Neural cell (in vitro differentiated cells): Measurements from ENCODE around the gene RASL11A. TPM values are rescaled to one million over a fixed set of nuclear protein-coding genes. Genes with fewer than 3 reads are reported as not detected.

Experiments
- H2AFZ ChIP-seq: fragments of 200-600, 300-800 bp; sonication (generic), shearing (Covaris generic); 2 replicates; pipeline ENCODE4 v1.6.0; 2014; ENCODE audit warnings: low read depth, mild to moderate bottlenecking, antibody characterized with exemption, low read length, moderate library complexity
- H3F3A ChIP-seq: fragments of 200-600 bp; shearing (Covaris generic); 2 replicates; pipeline ENCODE4 v1.6.1; 2016; ENCODE audit warnings: mild to moderate bottlenecking, moderate library complexity, mixed read lengths, antibody characterized with exemption, low read length; ENCODE audit not compliant: insufficient read depth, poor library complexity, severe bottlenecking
- H3K27ac ChIP-seq: fragments of 200-600, 300-800 bp; sonication (generic), shearing (Covaris generic); 2 replicates; pipeline ENCODE4 v1.5.1; 2014; ENCODE audit warnings: mild to moderate bottlenecking, low read length, moderate library complexity
- H3K27me3 ChIP-seq: fragments of 300-800, 200-600 bp; sonication (generic), shearing (Covaris generic); 2 replicates; pipeline ENCODE4 v1.6.0; 2014; ENCODE audit warnings: mild to moderate bottlenecking, low read depth, low read length, moderate library complexity; ENCODE audit not compliant: insufficient read depth
- H3K36me3 ChIP-seq: fragments of 300-800, 200-600 bp; sonication (generic), shearing (Covaris generic); 2 replicates; pipeline ENCODE4 v1.5.1; 2014; ENCODE audit warnings: mild to moderate bottlenecking, antibody characterized with exemption, low read length, moderate library complexity; ENCODE audit not compliant: insufficient read depth
- H3K4me2 ChIP-seq: fragments of 300-800, 200-600 bp; sonication (generic), shearing (Covaris generic); 2 replicates; pipeline ENCODE4 v1.6.0; 2014; ENCODE audit warnings: mild to moderate bottlenecking, low read length
- H3K4me3 ChIP-seq: fragments of 300-800, 200-600 bp; sonication (generic), shearing (Covaris generic); 2 replicates; pipeline ENCODE4 v1.5.1; 2014; ENCODE audit warnings: mild to moderate bottlenecking, low read length, moderate library complexity
- H3K79me2 ChIP-seq: fragments of 200-600 bp; shearing (Covaris generic); replicated peaks from 2 replicates; pipeline ENCODE4 v1.6.0; 2014; ENCODE audit warnings: mild to moderate bottlenecking, low read length, moderate library complexity; ENCODE audit not compliant: insufficient read depth
- H3K9ac ChIP-seq: fragments of 300-800, 200-600 bp; sonication (generic), shearing (Covaris generic); 2 replicates; pipeline ENCODE4 v1.6.1; 2016; ENCODE audit warnings: mild to moderate bottlenecking, low read length, mixed read lengths
- H3K9me2 ChIP-seq: fragments of 200-600 bp; shearing (Covaris generic); 2 replicates; pipeline ENCODE4 v1.6.1; 2016; ENCODE audit warnings: mild to moderate bottlenecking, low read length, mixed read lengths; ENCODE audit not compliant: insufficient read depth
- H3K9me3 ChIP-seq: fragments of 200-600, 300-800 bp; sonication (generic), shearing (Covaris generic); 2 replicates; pipeline ENCODE4 v1.6.1; 2016; ENCODE audit warnings: mild to moderate bottlenecking, mixed run types, low read length, moderate library complexity, mixed read lengths
- H4K20me1 ChIP-seq: fragments of 200-600 bp; shearing (Covaris generic); 2 replicates; pipeline ENCODE4 v1.6.1; 2016; ENCODE audit warnings: mild to moderate bottlenecking, mixed run types; ENCODE audit not compliant: insufficient read depth
- CTCF ChIP-seq: fragments of 450-650 bp; IDR thresholded peaks from 2 replicates; pipeline ENCODE4 v1.5.1; 2014; ENCODE audit warnings: antibody characterized with exemption, mild to moderate bottlenecking, moderate library complexity; ENCODE audit not compliant: poor library complexity, severe bottlenecking
- EP300 ChIP-seq: fragments of 450-650 bp; conservative IDR thresholded peaks from 2 replicates; pipeline ENCODE4 v1.6.1; 2014; ENCODE audit warnings: antibody characterized with exemption, mild to moderate bottlenecking, moderate library complexity; ENCODE audit not compliant: poor library complexity, severe bottlenecking
- EZH2 ChIP-seq: fragments of 200-600, 300-800 bp; shearing (Covaris generic), sonication (generic); IDR thresholded peaks from 2 replicates; pipeline ENCODE4 v1.6.1; 2014; ENCODE audit warnings: antibody characterized with exemption, low read length, borderline replicate concordance, mild to moderate bottlenecking; ENCODE audit not compliant: insufficient read depth, poor library complexity, severe bottlenecking
- MXI1 ChIP-seq: fragments of 450-650 bp; conservative IDR thresholded peaks from 2 replicates; pipeline ENCODE4 v1.6.1; 2014; ENCODE audit warnings: antibody characterized with exemption, mild to moderate bottlenecking; ENCODE audit not compliant: poor library complexity, severe bottlenecking
- POLR2AphosphoS5 ChIP-seq: IDR thresholded peaks from 2 replicates; pipeline ENCODE4 v1.6.1; 2012
- RAD21 ChIP-seq: fragments of 450-650 bp; conservative IDR thresholded peaks from 2 replicates; pipeline ENCODE4 v1.6.1; 2014; ENCODE audit warnings: antibody characterized with exemption, mild to moderate bottlenecking, moderate library complexity
- REST ChIP-seq: IDR thresholded peaks from 2 replicates; pipeline ENCODE4 v1.6.1; 2012; ENCODE audit warnings: borderline replicate concordance
- SMC3 ChIP-seq: fragments of 450-650 bp; conservative IDR thresholded peaks from 2 replicates; pipeline ENCODE4 v1.6.1; 2014; ENCODE audit warnings: antibody characterized with exemption, mild to moderate bottlenecking, moderate library complexity; ENCODE audit not compliant: poor library complexity
- TAF1 ChIP-seq: IDR thresholded peaks from 2 replicates; pipeline ENCODE4 v1.6.1; 2012; ENCODE audit warnings: low read depth
- polyA plus RNA-seq: library from polyadenylated mRNA; depleted of rRNA; stranded (reverse); fragments of >200 nt; gene quantifications from 2 replicates; pipeline ENCODE4 v1.2.3, GENCODE V29; 2014

RASL11A gene
- polyA plus RNA-seq, 1 donor from 2014 or later, result 1.7 TPM

GRCh38 chr13:27293076-27293691 is 22.6 kb downstream of the RASL11A start:
- Histone ChIP-seq H3K36me3 (no peaks in the 10 kb centered on the region), H3K27ac (no peak overlapping the region)

More at GRCh38 chr13:27293076-27293691, 22.6 kb downstream of the RASL11A start:
- TF ChIP-seq RAD21 (no peak), CTCF (no peak), REST (no peak), EP300 (no peak), POLR2AphosphoS5 (no peak), MXI1 (no peak), SMC3 (no peak), EZH2 (no peak), TAF1 (no peak)
- Histone ChIP-seq H3K27me3 (no peaks in the 10 kb centered on the region), H4K20me1 (no peaks in the 10 kb centered on the region), H3K9ac (no peak overlapping the region), H3K9me3 (no peaks in the 10 kb centered on the region), H3K79me2 (no peaks in the 10 kb centered on the region), H3F3A (no peaks in the 10 kb centered on the region), H3K4me2 (no peak overlapping the region), H3K4me3 (no peak overlapping the region), H2AFZ (no peak overlapping the region), H3K9me2 (no peaks in the 10 kb centered on the region)
